ENCODE results near the gene TMEM132A. TPM values are rescaled to one million over a fixed set of nuclear protein-coding genes. Genes with fewer than 3 reads are reported as not detected.

TMEM132A gene
- total and polyA plus RNA-seq, 9 of the 15 experiments (the other 6 are each of a cell fraction or from before 2014, with no cell fraction given), result 0.04 to 1.1 (median 0.18) TPM; not detected in 4

GRCh38 chr11:60966890-60967289 is 42.6 kb downstream of the TMEM132A start (continued):
- TF ChIP-seq CLOCK (CRISPR knock-in tag; IDR thresholded peaks at IDR 0.05; ENCODE audit: borderline replicate concordance), result no peak
- no peak for TF ChIP-seq MTA2 (IDR thresholded peaks at IDR 0.05; ENCODE audit: low read depth)
- no peak for TF ChIP-seq NFIX (CRISPR knock-in tag; IDR thresholded peaks at IDR 0.05; ENCODE audit: low read depth)
- no peak for TF ChIP-seq CBX8 (IDR thresholded peaks at IDR 0.05; ENCODE audit: borderline replicate concordance, extremely low read depth, low read depth, low read length, poor library complexity, severe bottlenecking)
- TF ChIP-seq IRF2 (CRISPR knock-in tag; IDR thresholded peaks at IDR 0.05), result no peak
- no peak for TF ChIP-seq ERF (CRISPR knock-in tag; IDR thresholded peaks at IDR 0.05)
- no peak for TF ChIP-seq KLF16 (IDR thresholded peaks at IDR 0.05)
- no peak for TF ChIP-seq KLF13 (tag; IDR thresholded peaks at IDR 0.05; ENCODE audit: borderline replicate concordance, low read depth)
- TF ChIP-seq HMG20A (CRISPR knock-in tag; conservative IDR thresholded peaks at IDR 0.05), result no peak
- TF ChIP-seq EWSR1 (IDR thresholded peaks at IDR 0.05; ENCODE audit: borderline replicate concordance, low read depth, partially characterized antibody), result no peak
- TF ChIP-seq ZNF830 (CRISPR knock-in tag; IDR thresholded peaks at IDR 0.05), result no peak
- no peak for TF ChIP-seq NEUROD1 (IDR thresholded peaks at IDR 0.05; ENCODE audit: borderline replicate concordance, low read depth, low read length, partially characterized antibody)
- no peak for TF ChIP-seq SFPQ (IDR thresholded peaks at IDR 0.05; ENCODE audit: low read depth, low read length)
- TF ChIP-seq ILF3 (IDR thresholded peaks at IDR 0.05; ENCODE audit: borderline replicate concordance), result no peak
- no peak for TF ChIP-seq ZNF165 (CRISPR knock-in tag; IDR thresholded peaks at IDR 0.05; ENCODE audit: borderline replicate concordance)
- no peak for TF ChIP-seq MYBL2 (IDR thresholded peaks at IDR 0.05; ENCODE audit: low read depth)
- TF ChIP-seq MYBL2 (CRISPR knock-in tag; IDR thresholded peaks at IDR 0.05; ENCODE audit: borderline replicate concordance), result no peak
- TF ChIP-seq PTTG1 (tag; IDR thresholded peaks at IDR 0.05; ENCODE audit: low read depth), result no peak
- no peak for TF ChIP-seq ZNF518B (CRISPR knock-in tag; IDR thresholded peaks at IDR 0.05)
